Measurements from ENCODE around the gene GCHFR. TPM values are rescaled to one million over a fixed set of nuclear protein-coding genes. Genes with fewer than 3 reads are reported as not detected.

GCHFR gene
- total RNA-seq, 4 donors from 2014 or later = 10.0 to 47.5 (median 41.9) TPM

GRCh38 chr15:40785164-40785563 lies 21.3 kb downstream of the GCHFR start:
- 68 to 76% methylated on average over 3 of the region's 3 CpGs for WGBS, 2 donors
- Histone ChIP-seq H3K9me3 (no peaks in the 10 kb centered on the region), H3K27me3 (no peaks in the 10 kb centered on the region), H3K27ac (peak overlapping the region; percentile 67 to 86 (median 77)), H3K4me1 (peaks cover 31 to 62% (median 38%) of the 10 kb centered on the region in 3 donors), H3K36me3 (peaks cover 0 to 3% (median 0%) of the 10 kb centered on the region in 3 donors), H3K4me3 (no peak overlapping the region)
- no peak for DNase-seq
- TF ChIP-seq POLR2A (IDR thresholded peaks at IDR 0.05) = no peak
- TF ChIP-seq CTCF (IDR thresholded peaks at IDR 0.05) = peak in 2 of 6 experiments; percentile 6 to 44
- intact Hi-C loops (cut with DNase I) = no loop called here

DNA sequence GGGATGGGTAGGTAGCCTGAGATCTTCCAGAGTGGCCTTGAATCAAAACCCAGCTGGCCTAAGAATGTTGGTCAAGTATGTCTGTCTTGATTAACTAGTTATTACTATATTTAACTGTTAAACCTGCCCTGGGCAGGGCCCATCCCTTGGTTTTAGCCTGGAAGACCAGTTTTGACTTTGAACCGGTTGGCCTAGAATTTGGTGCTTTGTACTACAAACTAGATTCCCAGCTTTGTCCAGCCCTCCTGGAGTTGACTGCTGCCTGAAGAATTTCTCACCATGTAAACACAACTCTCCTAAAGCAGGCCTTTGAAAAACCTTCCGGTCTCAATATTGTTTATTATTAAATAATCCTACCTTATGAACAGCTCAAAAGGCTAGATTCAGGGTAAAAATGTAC lies 21.9 kb downstream of the GCHFR start:
- no peaks in the 10 kb centered on the region for H3K27me3 ChIP-seq
- no peaks in the 10 kb centered on the region for H3K36me3 ChIP-seq
- H3K4me3 ChIP-seq = no peak overlapping the region
- DNase-seq = no peak
- H3K27ac ChIP-seq = peak overlapping the region; percentile 72 to 86 (median 79)
- H3K9me3 ChIP-seq = no peaks in the 10 kb centered on the region
- TF ChIP-seq POLR2A (IDR thresholded peaks at IDR 0.05) (no peak), CTCF (IDR thresholded peaks at IDR 0.05) (no peak)
- intact Hi-C loops (cut with DNase I) = no loop called here
- peaks cover 35 to 68% (median 40%) of the 10 kb centered on the region in 3 donors for H3K4me1 ChIP-seq
- WGBS, 2 donors = 46 to 53% methylated on average over 2 of the region's 2 CpGs

DNA sequence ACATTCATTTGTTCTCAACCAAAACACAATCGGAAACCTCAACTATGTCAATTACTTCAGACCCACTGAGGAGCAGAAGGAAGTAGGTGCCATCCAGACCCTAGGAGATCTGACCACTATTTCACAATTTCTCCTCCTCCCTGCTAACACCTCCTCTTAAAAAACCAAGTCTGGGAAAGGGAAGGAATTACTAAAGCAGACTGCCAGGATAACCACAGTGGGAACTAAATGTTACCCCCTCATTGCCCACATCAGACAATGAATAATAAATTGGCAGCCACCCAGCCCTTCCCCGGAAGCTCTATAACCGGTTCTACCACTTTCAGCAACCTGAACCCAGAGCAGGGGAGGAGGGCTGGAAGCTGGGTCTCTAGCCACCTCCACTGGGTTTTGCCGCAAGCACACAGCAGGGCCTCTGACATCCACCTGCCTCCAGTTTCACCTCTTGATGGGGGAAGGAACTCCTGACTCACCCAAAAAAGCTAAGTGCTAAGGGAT lies 23.5 kb downstream of the GCHFR start:
- no peaks in the 10 kb centered on the region for H3K27me3 ChIP-seq
- peaks cover 0 to 15% (median 0%) of the 10 kb centered on the region in 3 donors for H3K36me3 ChIP-seq
- no peak for TF ChIP-seq CTCF (IDR thresholded peaks at IDR 0.05)
- H3K4me3 ChIP-seq = no peak overlapping the region
- WGBS, 2 donors = 11 to 29% methylated on average over 4 of the region's 4 CpGs
- no peaks in the 10 kb centered on the region for H3K9me3 ChIP-seq
- peaks cover 35 to 81% (median 40%) of the 10 kb centered on the region in 3 donors for H3K4me1 ChIP-seq
- H3K27ac ChIP-seq = peak overlapping the region; percentile 72 to 86 (median 79)
- intact Hi-C loops (cut with DNase I) = no loop called here
- DNase-seq = no peak

GRCh38 chr15:40787991-40788390 lies 24.1 kb downstream of the GCHFR start:
- 36 to 52% methylated on average over 4 to 5 of the region's 6 CpGs for WGBS, 2 donors
- peaks cover 35 to 81% (median 40%) of the 10 kb centered on the region in 3 donors for H3K4me1 ChIP-seq
- TF ChIP-seq POLR2A (IDR thresholded peaks at IDR 0.05) (no peak), CTCF (IDR thresholded peaks at IDR 0.05) (no peak)

DNA sequence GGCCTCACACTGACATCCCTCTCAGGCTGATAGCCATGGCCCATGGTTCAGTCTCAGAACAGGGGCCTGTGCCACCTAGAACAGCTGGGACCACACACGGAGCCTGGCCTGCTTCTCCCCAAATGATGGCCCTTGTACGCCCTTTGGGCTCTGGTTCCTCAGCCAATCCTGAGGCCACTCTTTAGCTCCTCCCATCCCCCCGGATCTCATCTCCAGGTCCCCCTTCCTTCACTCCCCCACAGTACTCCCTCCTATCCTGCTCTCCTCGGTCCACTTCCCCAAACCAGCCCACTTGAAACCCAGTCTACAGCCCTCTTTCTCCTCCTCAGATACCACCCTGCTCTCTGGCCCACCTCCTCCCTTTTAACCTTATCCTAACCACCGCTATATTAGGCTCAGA lies 25.3 kb downstream of the GCHFR start:
- TF ChIP-seq POLR2A (IDR thresholded peaks at IDR 0.05) (no peak), CTCF (IDR thresholded peaks at IDR 0.05) (no peak)
- peaks cover 43 to 93% (median 46%) of the 10 kb centered on the region in 3 donors for H3K4me1 ChIP-seq
- no peaks in the 10 kb centered on the region for H3K9me3 ChIP-seq
- H3K27me3 ChIP-seq = no peaks in the 10 kb centered on the region
- 77 to 85% methylated on average over 5 of the region's 5 CpGs for WGBS, 2 donors
- peak overlapping the region in 3 of 4 donors; percentile 22 to 68 (median 26) for H3K27ac ChIP-seq
- H3K36me3 ChIP-seq = peaks cover 0 to 17% (median 0%) of the 10 kb centered on the region in 3 donors
- no peak overlapping the region for H3K4me3 ChIP-seq
- no peak for DNase-seq
- intact Hi-C loops (cut with DNase I) = no loop called here

More at GRCh38 chr15:40787991-40788390, 24.1 kb downstream of the GCHFR start:
- DNase-seq = no peak
- Histone ChIP-seq H3K27me3 (no peaks in the 10 kb centered on the region), H3K9me3 (no peaks in the 10 kb centered on the region), H3K36me3 (peaks cover 0 to 17% (median 0%) of the 10 kb centered on the region in 3 donors), H3K4me3 (no peak overlapping the region), H3K27ac (peak overlapping the region; percentile 72 to 86 (median 79))
- intact Hi-C loops (cut with DNase I) = no loop called here
